AG09309 (cell line): ENCODE data around the gene RIN3.

ENCODE experiments used
- DNase-seq: peaks from one replicate; pipeline ENCODE4 v3.0.0-alpha.2; 2010; ENCODE audit warnings: low read depth
- H3K4me3 ChIP-seq: 2 replicates; pipeline ENCODE4 v1.5.1; 2011; ENCODE audit warnings: mild to moderate bottlenecking, low read depth, low read length, moderate library complexity; ENCODE audit not compliant: control insufficient read depth
- TF ChIP-seq, protein P1 (sequence below): IDR thresholded peaks from 2 replicates; pipeline ENCODE4 v1.5.1; 2011; ENCODE audit warnings: mild to moderate bottlenecking, low read depth, low read length, inconsistent platforms; ENCODE audit not compliant: insufficient read depth, control insufficient read depth; ENCODE audit errors: missing control alignments

The RIN3 gene

GRCh38 chr14:92484132-92484823 is 29.3 kb upstream of the RIN3 start:
- TF ChIP-seq, protein P1, sequence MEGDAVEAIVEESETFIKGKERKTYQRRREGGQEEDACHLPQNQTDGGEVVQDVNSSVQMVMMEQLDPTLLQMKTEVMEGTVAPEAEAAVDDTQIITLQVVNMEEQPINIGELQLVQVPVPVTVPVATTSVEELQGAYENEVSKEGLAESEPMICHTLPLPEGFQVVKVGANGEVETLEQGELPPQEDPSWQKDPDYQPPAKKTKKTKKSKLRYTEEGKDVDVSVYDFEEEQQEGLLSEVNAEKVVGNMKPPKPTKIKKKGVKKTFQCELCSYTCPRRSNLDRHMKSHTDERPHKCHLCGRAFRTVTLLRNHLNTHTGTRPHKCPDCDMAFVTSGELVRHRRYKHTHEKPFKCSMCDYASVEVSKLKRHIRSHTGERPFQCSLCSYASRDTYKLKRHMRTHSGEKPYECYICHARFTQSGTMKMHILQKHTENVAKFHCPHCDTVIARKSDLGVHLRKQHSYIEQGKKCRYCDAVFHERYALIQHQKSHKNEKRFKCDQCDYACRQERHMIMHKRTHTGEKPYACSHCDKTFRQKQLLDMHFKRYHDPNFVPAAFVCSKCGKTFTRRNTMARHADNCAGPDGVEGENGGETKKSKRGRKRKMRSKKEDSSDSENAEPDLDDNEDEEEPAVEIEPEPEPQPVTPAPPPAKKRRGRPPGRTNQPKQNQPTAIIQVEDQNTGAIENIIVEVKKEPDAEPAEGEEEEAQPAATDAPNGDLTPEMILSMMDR, result no peak
- no peak for DNase-seq
- no peak overlapping the region for H3K4me3 ChIP-seq

DNA sequence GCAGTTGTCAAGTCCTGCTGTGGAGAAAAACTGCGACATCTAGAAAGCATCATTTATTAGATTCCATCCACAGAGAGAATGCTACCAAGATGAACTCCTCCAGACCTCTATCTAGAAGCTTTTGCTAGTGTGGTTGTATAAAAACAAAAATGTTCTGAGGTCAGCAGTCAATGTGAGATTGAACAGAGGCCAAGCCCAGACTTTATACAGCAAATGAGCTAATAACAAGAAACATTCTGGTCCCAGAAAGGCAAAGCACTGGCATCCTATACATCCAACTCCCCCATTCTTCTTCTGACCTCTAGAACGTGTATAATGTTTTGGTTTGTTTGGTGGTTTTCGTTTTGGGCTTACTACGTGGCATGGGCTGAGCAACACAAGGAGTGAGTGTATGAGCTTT is 26.7 kb upstream of the RIN3 start:
- TF ChIP-seq, protein P1, result no peak
- no peak for DNase-seq
- no peak overlapping the region for H3K4me3 ChIP-seq

DNA sequence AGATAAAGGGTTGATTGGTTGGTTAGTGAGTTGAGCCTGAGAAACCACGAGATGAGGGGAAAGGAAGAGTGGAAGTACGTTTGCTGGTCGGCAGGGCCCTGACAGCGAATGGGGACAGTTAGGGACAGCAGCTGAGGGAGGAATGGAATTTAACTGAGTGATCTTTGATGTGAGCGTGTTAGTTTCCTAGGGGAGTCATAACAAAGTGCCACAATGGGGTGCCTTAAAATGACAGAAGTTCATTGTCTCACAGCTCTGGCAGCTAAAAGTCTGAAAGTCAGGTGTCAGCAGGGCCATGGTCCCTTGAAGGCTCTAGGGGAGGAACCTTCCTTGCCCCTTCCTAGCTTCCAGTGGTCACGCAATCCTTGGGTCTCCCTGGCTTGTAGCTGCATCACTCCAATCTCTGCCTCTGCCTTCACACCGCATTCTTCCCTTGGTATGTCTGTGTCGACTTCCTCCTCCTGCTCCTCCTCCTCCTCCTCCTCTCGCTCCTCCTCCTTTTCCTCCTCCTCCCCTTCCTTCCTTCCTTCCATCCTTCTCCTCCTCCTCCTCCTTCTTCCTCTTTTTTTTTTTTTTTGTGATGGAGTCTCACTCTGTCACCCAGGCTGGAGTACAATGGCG is 26.0 kb upstream of the RIN3 start:
- no peak for DNase-seq
- TF ChIP-seq, protein P1, result no peak

GRCh38 chr14:92489394-92490238 is 24.0 kb upstream of the RIN3 start:
- no peak overlapping the region for H3K4me3 ChIP-seq
- no peak for DNase-seq
- TF ChIP-seq, protein P1, result no peak

More for the DNA sequence above, 26.0 kb upstream of the RIN3 start:
- no peak overlapping the region for H3K4me3 ChIP-seq

- H3K4me3 ChIP-seq, result no peak overlapping the region
- TF ChIP-seq, protein P1, result no peak
- no peak for DNase-seq
These were observed 23.2 kb upstream of the RIN3 start for GRCh38 chr14:92490239-92490959.

- no peak overlapping the region for H3K4me3 ChIP-seq
- DNase-seq, result no peak
These were observed 21.8 kb upstream of the RIN3 start for GRCh38 chr14:92491782-92492181.

More at GRCh38 chr14:92491782-92492181, 21.8 kb upstream of the RIN3 start:
- TF ChIP-seq, protein P1, result no peak
